Adipocyte (in vitro differentiated cells): ENCODE data around the gene RPL28.
A peak's percentile ranks its signal among the peaks of the same experiment; 100 is the strongest.

Experiments
- DNase-seq: peaks from one replicate; pipeline ENCODE4 v3.0.0-alpha.2; 2015; ENCODE audit warnings: low read depth
- H3K27me3 ChIP-seq: replicated peaks from 2 replicates; pipeline ENCODE4 v1.7.0; 2013; ENCODE audit warnings: mild to moderate bottlenecking, low read length, moderate library complexity; ENCODE audit not compliant: control insufficient read depth, insufficient read depth
- H3K36me3 ChIP-seq: 2 replicates; pipeline ENCODE4 v1.7.0; 2013; ENCODE audit warnings: low read length, mild to moderate bottlenecking, moderate library complexity; ENCODE audit not compliant: control insufficient read depth, insufficient read depth, severe bottlenecking
- H3K4me1 ChIP-seq: 2 replicates; pipeline ENCODE4 v1.7.0; 2013; ENCODE audit warnings: mild to moderate bottlenecking, low read length, moderate library complexity; ENCODE audit not compliant: control insufficient read depth, insufficient read depth
- H3K4me3 ChIP-seq: 2 replicates; pipeline ENCODE4 v1.7.0; 2013; ENCODE audit warnings: mild to moderate bottlenecking, low read length, moderate library complexity
- H3K9ac ChIP-seq: 2 replicates; pipeline ENCODE4 v1.7.0; 2013; ENCODE audit warnings: mild to moderate bottlenecking, low read length, moderate library complexity
- H3K9me3 ChIP-seq: 2 replicates; pipeline ENCODE4 v1.7.0; 2013; ENCODE audit warnings: mild to moderate bottlenecking, low read length, moderate library complexity; ENCODE audit not compliant: control insufficient read depth

Gene RPL28

DNA sequence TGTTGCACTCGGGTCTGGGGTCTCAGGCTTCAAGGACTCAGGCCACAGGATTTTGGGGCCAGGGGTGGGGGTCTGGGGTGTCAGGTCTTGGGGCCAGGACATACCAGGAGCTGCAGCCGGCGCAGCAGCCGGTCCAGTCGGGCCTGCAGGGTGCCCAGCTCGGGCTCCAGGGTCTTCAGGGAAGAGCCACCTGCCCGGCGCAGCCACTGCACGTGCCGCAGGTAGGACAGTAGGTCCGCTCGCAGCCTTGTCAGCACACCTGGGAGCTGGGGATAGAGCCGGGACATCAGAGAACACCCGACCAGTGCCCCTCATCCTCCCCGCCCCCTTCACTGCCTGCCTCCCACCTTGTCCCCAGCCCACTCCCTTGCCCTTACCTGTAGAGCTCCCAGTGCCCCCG lies 17.6 kb upstream of the RPL28 start:
- no peaks in the 10 kb centered on the region for H3K9me3 ChIP-seq
- no peaks in the 10 kb centered on the region for H3K4me1 ChIP-seq
- H3K36me3 ChIP-seq: no peaks in the 10 kb centered on the region
- no peak overlapping the region for H3K9ac ChIP-seq
- no peak overlapping the region for H3K4me3 ChIP-seq
- H3K27me3 ChIP-seq: no peaks in the 10 kb centered on the region
- DNase-seq: no peak

DNA sequence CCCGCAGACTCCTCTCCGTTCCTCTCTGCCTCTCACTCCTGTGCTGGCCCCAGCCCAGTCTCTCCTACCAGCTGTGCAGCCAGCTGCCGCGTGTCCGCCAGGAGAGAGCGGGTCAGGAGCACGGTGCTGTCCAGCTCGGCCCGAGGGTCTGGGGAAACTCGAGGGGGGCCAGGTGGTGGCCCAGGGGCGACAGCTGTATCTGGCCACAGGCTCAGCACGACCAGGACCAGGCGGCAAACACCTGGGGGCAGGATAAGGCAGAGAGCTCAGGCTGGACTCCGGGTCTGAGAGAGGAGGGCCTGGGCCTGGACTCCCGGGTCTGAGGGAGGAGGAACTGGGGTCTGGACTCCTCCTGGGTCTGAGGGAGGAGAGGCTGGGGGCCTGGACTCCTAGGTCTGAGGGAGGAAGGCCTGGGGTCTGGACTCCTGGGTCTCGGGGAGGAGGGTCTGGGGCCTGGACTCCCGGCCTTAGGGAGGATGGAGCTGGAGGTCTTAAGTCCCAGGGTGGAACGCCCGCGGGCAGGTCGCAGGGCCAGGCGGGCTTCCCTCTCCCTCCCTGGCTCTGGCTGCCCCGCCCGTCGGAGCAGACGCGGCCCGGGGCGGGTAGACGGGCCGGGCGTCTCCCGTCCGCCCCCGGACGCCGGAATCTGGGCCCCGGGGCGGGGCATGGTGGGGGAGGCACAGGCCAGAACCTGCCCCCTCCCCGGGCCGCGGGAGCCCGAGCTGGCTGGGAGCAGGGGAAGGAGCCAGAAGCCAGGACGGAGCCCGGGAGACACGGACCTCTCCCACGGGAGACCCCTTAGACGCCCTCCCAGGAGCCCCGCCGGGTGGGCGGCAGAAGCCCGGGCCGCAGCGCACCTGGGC lies 16.8 kb upstream of the RPL28 start:
- Histone ChIP-seq H3K4me3 (no peak overlapping the region), H3K27me3 (no peaks in the 10 kb centered on the region), H3K4me1 (peaks cover under 1% of the 10 kb centered on the region), H3K9me3 (no peaks in the 10 kb centered on the region), H3K36me3 (no peaks in the 10 kb centered on the region), H3K9ac (no peak overlapping the region)
- peak; percentile 86 for DNase-seq

DNA sequence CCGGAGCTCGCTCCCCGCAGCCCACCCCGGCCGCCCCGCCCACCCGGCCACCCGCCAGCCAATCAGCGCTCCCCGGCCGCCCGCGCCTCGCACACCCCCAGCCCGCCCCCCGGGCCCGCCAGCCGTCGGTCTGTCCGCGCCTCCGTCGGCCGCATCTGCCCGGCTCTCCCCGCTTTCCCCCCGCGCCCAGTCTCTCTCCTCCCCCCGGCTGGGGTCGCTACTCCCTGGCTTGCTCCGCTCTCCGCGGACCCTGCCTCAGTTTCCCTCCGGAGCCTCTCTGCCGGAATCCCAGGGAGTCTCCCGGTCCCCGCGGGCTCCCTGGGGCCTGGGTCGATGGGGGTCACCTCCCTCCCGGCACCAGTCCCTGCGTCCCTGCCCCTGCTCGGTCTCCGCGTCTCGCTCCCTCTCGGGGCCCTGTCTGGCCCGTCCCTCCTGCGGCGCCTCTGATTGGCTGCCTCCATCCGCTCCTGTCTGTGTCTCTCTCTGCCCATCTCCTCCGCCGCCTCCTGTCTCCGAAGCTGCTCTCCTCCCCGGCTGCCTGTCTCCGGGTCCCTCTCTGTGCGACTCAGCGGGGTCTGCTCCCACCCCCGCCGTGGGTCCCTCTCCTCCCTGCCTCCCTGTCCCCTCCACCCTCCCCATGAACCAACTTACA lies 16.0 kb upstream of the RPL28 start:
- Histone ChIP-seq H3K27me3 (no peaks in the 10 kb centered on the region), H3K4me3 (peak overlapping the region; percentile 66), H3K9ac (peak overlapping the region; percentile 29), H3K4me1 (peaks cover 2% of the 10 kb centered on the region), H3K9me3 (no peaks in the 10 kb centered on the region), H3K36me3 (no peaks in the 10 kb centered on the region)
- DNase-seq: peak; percentile 83

- peak; percentile 64 for DNase-seq
- peak within 1 kb of the TSS; percentile 29 for H3K9ac ChIP-seq
- H3K27me3 ChIP-seq: peaks cover 2% of the 10 kb centered on the region
- H3K36me3 ChIP-seq: no peaks in the 10 kb centered on the region
- no peaks in the 10 kb centered on the region for H3K9me3 ChIP-seq
- peak within 1 kb of the TSS; percentile 66 for H3K4me3 ChIP-seq
- peaks cover 2% of the 10 kb centered on the region for H3K4me1 ChIP-seq
These were observed 15.3 kb upstream of the RPL28 start, which contains the start of gene IL11 for GRCh38 chr19:55370305-55370988. IL11 (minus strand) TSS chr19:55370463; CDS start chr19:55370310, 153 bp downstream.

DNA sequence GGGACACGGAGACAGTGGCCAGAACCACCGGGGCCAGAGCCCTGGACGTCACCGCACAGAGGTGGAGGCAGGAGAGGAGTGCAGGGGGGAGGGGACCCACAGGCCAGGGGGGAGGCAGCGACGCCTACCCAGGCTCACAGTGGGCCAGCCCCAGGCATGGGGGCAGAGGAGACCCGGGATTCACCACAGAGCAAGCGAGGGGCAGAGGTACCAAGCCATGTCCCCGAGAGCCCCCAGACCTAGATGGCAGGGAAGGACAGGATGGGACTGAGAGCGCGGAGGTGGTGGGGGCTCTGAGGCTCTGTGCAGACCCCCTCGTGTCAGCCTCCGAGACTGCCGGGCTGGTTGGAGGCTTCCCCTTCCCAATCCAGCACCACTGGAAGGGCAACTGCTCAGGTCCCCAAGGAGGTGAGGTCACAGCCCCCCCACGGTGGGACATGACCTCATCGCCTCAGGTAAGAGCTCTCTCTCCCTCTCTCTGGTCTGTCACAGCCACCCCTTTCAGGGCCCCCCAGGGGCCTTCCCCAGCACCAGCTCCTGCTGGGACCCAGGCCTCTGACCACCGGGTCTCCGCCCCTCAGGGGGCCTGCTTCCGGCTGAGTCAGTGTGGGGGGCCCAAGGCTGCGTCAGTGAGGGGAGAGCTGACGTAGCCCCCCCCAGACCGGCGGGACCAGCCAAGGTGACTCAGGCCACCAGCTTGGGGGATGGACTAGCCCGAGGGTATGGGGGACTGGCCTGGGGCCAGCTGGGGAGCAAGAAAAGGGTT lies 13.2 kb upstream of the RPL28 start:
- Histone ChIP-seq H3K4me1 (peaks cover 2% of the 10 kb centered on the region), H3K9me3 (no peaks in the 10 kb centered on the region), H3K27me3 (peaks cover 14% of the 10 kb centered on the region), H3K36me3 (no peaks in the 10 kb centered on the region), H3K4me3 (no peak overlapping the region), H3K9ac (no peak overlapping the region)
- DNase-seq: peak; percentile 40

- Histone ChIP-seq H3K36me3 (no peaks in the 10 kb centered on the region), H3K9ac (no peak overlapping the region), H3K4me1 (peaks cover 2% of the 10 kb centered on the region), H3K9me3 (no peaks in the 10 kb centered on the region), H3K27me3 (peaks cover 14% of the 10 kb centered on the region), H3K4me3 (no peak overlapping the region)
- no peak for DNase-seq
These were observed 12.3 kb upstream of the RPL28 start for GRCh38 chr19:55373306-55373992.

DNA sequence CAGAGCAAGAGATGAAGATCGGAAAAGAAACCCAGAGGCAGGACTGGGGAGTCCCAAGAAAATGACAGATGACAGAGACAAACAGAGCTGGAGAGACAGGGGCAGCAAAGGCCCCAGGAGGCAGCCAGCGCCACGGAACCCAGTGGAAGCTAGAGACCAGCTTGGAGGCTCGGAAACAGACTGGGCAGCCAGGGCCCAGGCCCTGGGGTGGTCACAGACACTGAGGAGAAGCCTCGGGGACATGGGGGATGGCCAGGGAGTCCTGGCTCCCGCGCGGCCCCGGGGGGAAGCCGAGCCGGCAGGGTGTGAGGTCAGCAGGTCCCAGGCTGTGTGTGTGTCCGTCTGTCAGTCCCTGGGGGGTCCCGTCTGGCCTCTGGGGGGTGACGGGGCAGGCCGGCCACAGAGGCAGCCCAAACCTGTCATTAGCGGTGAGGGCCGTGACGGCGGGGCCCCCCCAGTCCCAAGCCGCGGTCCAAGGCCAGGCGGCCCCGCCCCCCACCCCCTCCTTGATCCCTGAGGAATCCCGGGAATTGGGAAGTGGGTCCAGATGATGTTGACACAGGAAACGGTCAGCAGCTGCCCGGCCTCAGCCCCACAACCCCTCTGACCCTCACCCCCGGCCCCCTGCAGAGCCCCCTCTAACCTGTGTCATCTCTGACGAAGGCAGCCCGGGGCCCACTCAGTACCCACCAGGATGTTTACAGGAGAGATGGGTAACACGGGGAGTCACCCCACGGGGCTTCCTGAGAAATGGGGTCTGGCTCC lies 11.6 kb upstream of the RPL28 start:
- Histone ChIP-seq H3K4me3 (no peak overlapping the region), H3K27me3 (peaks cover 14% of the 10 kb centered on the region), H3K4me1 (peaks cover 2% of the 10 kb centered on the region)

DNA sequence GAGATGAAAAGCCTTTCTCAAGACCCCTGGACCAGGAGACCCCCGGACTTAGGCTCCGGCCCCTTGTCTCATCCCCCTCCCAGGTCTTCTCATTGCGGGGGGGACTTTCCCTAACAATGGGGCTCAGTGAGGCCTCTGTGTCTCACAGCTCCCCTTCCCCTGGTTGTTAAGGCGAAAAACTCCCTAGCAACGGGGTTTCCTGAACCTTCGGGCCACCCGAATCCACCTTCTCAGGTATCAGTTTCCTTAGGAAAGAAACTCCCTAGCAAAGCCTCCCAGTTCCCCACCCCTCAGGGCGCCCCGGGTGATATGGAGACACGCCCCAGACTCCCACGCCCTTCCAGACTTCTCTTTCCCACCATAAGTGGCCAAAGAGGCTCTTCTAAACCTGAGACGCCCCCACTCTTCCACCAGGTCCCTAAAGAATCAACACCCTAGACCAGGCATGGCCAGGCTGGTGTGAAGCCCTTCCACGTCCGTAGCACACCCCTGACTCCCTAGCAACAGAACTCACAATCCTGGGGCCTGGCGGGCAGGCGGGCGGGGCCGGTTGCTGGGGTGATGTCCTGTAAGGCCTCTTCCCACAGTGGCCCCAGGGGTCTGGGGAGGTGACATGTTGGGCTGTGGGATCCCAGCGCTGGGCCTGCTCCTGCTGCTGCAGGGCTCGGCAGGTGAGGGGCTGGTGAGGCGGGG lies 9.3 kb upstream of the RPL28 start, which contains the start of gene TMEM190:
Gene TMEM190 (plus strand): TSS at position 586 of the 693 bp plus-strand sequence. CDS start 28 bp downstream, at position 614.
- DNase-seq: no peak
- H3K27me3 ChIP-seq: peaks cover 14% of the 10 kb centered on the region
- H3K4me1 ChIP-seq: peaks cover 2% of the 10 kb centered on the region
- H3K9me3 ChIP-seq: no peaks in the 10 kb centered on the region
- H3K4me3 ChIP-seq: no peak within 1 kb of the TSS
- no peaks in the 10 kb centered on the region for H3K36me3 ChIP-seq
- H3K9ac ChIP-seq: no peak within 1 kb of the TSS

More for the DNA sequence above, 11.6 kb upstream of the RPL28 start:
- no peaks in the 10 kb centered on the region for H3K9me3 ChIP-seq
- H3K36me3 ChIP-seq: no peaks in the 10 kb centered on the region
- no peak overlapping the region for H3K9ac ChIP-seq
- DNase-seq: peak; percentile 36

DNA sequence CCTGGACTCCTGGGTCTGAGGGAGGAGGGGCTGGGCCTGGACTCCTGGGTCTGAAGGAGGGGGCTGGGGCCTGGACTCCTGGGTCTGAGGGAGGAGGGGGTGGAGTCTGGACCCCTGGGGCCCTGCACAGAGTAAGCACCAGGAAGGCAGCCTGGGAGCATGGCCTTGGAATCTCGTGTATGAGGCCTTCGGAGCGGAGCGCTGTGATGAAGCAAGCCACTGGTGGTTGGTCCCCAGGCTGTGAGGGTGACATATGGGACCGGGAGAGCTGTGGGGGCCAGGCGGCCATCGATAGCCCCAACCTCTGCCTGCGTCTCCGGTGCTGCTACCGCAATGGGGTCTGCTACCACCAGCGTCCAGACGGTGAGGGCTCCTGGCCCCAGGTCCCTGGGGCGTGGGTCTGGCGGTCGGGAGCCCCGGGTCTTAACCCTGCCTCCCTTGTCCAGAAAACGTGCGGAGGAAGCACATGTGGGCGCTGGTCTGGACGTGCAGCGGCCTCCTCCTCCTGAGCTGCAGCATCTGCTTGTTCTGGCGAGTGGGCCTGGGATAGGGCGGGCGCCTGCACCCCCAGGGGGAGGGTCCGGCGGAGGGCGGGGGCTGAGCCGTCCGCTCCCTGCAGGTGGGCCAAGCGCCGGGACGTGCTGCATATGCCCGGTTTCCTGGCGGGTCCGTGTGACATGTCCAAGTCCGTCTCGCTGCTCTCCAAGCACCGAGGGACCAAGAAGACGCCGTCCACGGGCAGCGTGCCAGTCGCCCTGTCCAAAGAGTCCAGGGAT lies 8.2 kb upstream of the RPL28 start:
- Histone ChIP-seq H3K27me3 (peaks cover 14% of the 10 kb centered on the region), H3K4me1 (peaks cover 2% of the 10 kb centered on the region), H3K9me3 (no peaks in the 10 kb centered on the region), H3K9ac (no peak overlapping the region), H3K36me3 (no peaks in the 10 kb centered on the region), H3K4me3 (no peak overlapping the region)
- no peak for DNase-seq
